Measurements from ENCODE around the gene TRPM8.

DNA sequence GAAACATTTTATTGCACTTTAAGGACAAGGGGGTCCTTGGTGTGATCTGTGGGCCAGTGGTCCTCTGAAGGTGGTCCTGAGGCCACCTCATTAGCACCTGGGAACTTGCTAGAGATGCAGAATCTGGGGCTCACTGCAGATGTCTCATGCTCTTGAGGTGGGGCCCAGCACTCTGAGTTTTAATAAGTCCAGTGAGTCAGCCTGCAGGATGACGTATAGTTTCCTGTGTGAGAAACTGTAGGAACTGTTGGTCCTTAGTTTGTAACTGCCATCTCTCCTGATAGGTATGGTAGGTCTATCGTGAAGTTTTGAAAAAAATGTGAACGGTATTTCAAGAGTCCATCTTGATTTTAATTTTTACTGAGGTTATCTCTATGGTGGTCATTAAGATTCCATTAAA lies 2.8 kb downstream of the TRPM8 start:
- no peak for TF ChIP-seq POLR2A (IDR thresholded peaks at IDR 0.05)
- no peak for TF ChIP-seq CTCF (IDR thresholded peaks at IDR 0.05)
- TF ChIP-seq POLR2AphosphoS5 (IDR thresholded peaks at IDR 0.05), result no peak
- TF ChIP-seq EP300 (IDR thresholded peaks at IDR 0.05), result no peak

Measured in stomach (tissue), 4 donors.